Ovary (tissue), 9 donors: ENCODE results near the gene TMEM107. TPM values are rescaled to one million over a fixed set of nuclear protein-coding genes. Genes with fewer than 3 reads are reported as not detected.

ENCODE experiments used
- DNase-seq, 5 donors: peaks; one replicate each; pipeline ENCODE4 v3.0.0-alpha.2; 2019 to 2020
- H3K27ac ChIP-seq, 2 donors: fragments of 200-600 bp; one replicate each; pipeline versions ENCODE4 v1.5.1 to v1.8.0; 2019 to 2022
- H3K27me3 ChIP-seq: fragments of 200-600 bp; one replicate; pipeline ENCODE4 v1.8.0; 2022
- H3K36me3 ChIP-seq: fragments of 200-600 bp; sonication (generic); one replicate; pipeline ENCODE4 v1.5.1; 2019
- H3K4me1 ChIP-seq: one replicate; pipeline ENCODE4 v1.8.1; 2013; ENCODE audit warnings: mild to moderate bottlenecking, moderate library complexity; ENCODE audit not compliant: insufficient read depth
- H3K4me3 ChIP-seq: fragments of 200-600 bp; sonication (generic); one replicate; pipeline ENCODE4 v1.5.1; 2017
- H3K9me3 ChIP-seq, 2 donors: fragments of 200-600 bp in 1 of 2; sonication (generic) in 1 of 2; one replicate each; pipeline versions ENCODE4 v1.5.1 to v1.8.1; 2013 to 2019; ENCODE audit warnings: mild to moderate bottlenecking in 1 of 2, moderate library complexity in 1 of 2
- EP300 ChIP-seq: sonication (generic); formaldehyde crosslinking; IDR thresholded peaks from one replicate; pipeline ENCODE4 v1.6.1; 2017; ENCODE audit warnings: antibody characterized with exemption
- POLR2A ChIP-seq: fragments of 450-650 bp; IDR thresholded peaks from one replicate; pipeline ENCODE4 v1.6.1; 2017; ENCODE audit warnings: antibody characterized with exemption, mild to moderate bottlenecking, moderate library complexity
- WGBS, 3 donors: extraction: QIAGEN DNeasy Blood & Tissue Kit in 1 of 3; methylation state at CpG; one replicate each; pipeline versions ENCODE4 v1.1.5 to v1.1.7; 2013 to 2017; 5-methylcytosine and 5-hydroxymethylcytosine counted together
- intact Hi-C, 4 donors: fragments of 100-400 bp; cut with DNase I; formaldehyde crosslinking; loops; one replicate each; pipeline versions ENCODE4 v1.11.0 to v1.15.1; 2022 to 2023
- polyA plus RNA-seq, 2 donors: library from polyadenylated mRNA; stranded (reverse); fragments of 200-250 nt in 1 of 2; fragments of 350-450 nt in 1 of 2; fragmentation: Illumina TruSeq in 1 of 2; extraction: RNeasy Lipid Tissue Mini Kit (QIAGEN cat#74804) in 1 of 2; gene quantifications; one replicate each; pipeline ENCODE4 v1.2.3, GENCODE V29; 2013 to 2014
- total RNA-seq, 7 donors: library from RNA; depleted of rRNA in 2 of 7; stranded (reverse); fragments of >200 nt in 2 of 7; fragmentation: NEBNext Ultra II Directional in 3 of 7; extraction: Animal tissue kit (Norgen Biotek cat#: 25700) in 3 of 7; gene quantifications; one replicate each; pipeline versions ENCODE4 v1.1.0 to v1.2.4, GENCODE V29; 2016 to 2023
- TF ChIP-seq, protein P1 (sequence below), 3 donors: fragments of 450-650 bp in 2 of 3; fragments of 200-600 bp in 1 of 3; IDR thresholded peaks; one replicate each; pipeline versions ENCODE4 v1.5.1 to v1.8.0; 2016 to 2022; ENCODE audit warnings: antibody characterized with exemption in 3 of 3, mild to moderate bottlenecking in 1 of 3
- donor health status: DM: no; HTN: no; CAD: no; lungs with moderate emphysema.
- donor health status: DM: no; HTN: no; CAD: no.
- donor health status: Bipolar disorder and iron deficiency.
- donor health status: DM: yes; HTN: yes; CAD: no.
- donor health status: DM: no; HTN: no; CAD: no.
- donor health status: DM: yes; HTN: yes; CAD: no.

TMEM107 gene
- total and polyA plus RNA-seq, 9 donors: 7.5 to 57.6 (median 10.5) TPM

DNA sequence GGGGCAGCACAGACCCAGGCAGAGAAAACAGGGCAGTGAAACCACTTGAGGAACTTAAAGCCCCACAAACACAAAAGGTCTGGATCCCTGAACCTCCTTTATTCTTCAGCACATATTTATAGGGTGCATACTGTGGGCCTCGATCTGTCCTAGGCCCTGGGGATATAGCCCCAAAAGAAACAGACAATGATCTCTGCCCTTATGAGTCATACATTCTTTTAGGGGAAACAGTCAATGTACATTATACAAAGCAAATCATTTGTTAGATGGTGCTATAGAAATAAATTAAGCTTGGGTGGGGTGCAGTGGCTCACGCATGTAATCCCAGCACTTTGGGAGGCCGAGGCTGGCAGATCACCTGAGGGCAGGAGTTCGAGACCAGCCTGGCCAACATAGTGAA, 42.2 kb downstream of the TMEM107 start:
- no peak overlapping the region for H3K4me3 ChIP-seq
- H3K36me3 ChIP-seq: no peaks in the 10 kb centered on the region
- no peak overlapping the region for H3K27ac ChIP-seq
- DNase-seq: no peak
- intact Hi-C loops: no loop called here
- no peaks in the 10 kb centered on the region for H3K27me3 ChIP-seq
- TF ChIP-seq EP300 (no peak), POLR2A (no peak)
- TF ChIP-seq, protein P1, sequence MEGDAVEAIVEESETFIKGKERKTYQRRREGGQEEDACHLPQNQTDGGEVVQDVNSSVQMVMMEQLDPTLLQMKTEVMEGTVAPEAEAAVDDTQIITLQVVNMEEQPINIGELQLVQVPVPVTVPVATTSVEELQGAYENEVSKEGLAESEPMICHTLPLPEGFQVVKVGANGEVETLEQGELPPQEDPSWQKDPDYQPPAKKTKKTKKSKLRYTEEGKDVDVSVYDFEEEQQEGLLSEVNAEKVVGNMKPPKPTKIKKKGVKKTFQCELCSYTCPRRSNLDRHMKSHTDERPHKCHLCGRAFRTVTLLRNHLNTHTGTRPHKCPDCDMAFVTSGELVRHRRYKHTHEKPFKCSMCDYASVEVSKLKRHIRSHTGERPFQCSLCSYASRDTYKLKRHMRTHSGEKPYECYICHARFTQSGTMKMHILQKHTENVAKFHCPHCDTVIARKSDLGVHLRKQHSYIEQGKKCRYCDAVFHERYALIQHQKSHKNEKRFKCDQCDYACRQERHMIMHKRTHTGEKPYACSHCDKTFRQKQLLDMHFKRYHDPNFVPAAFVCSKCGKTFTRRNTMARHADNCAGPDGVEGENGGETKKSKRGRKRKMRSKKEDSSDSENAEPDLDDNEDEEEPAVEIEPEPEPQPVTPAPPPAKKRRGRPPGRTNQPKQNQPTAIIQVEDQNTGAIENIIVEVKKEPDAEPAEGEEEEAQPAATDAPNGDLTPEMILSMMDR (IDR thresholded peaks at IDR 0.05): no peak
- H3K9me3 ChIP-seq: no peaks in the 10 kb centered on the region
- H3K4me1 ChIP-seq: no peaks in the 10 kb centered on the region
- 82 to 88% (median 83%) methylated on average over 4 of the region's 4 CpGs for WGBS, 3 donors

DNA sequence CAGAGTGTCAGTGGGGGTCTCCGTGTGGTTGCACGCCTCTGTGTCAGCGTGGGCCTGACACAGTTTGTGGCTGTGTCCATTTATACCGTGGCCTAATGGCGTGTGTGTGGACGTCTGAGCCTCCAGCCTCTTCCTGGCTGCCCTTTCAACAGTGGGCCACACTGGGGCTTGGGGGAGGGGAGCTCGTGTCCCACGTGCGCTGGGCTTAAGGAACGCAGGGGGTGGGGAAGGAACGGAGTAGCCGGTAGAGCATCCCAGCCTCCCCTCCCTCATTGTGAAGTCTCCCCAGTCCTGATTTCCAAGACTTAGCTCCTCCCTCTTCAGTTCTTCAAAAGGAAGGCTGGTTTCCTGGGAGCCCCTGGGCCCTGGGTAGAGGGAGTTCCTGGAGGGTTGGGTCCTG, 42.8 kb downstream of the TMEM107 start:
- WGBS, 3 donors: 51 to 58% (median 55%) methylated on average over 12 of the region's 12 CpGs
- DNase-seq: peak in 1 of 5 donors; percentile 11

DNA sequence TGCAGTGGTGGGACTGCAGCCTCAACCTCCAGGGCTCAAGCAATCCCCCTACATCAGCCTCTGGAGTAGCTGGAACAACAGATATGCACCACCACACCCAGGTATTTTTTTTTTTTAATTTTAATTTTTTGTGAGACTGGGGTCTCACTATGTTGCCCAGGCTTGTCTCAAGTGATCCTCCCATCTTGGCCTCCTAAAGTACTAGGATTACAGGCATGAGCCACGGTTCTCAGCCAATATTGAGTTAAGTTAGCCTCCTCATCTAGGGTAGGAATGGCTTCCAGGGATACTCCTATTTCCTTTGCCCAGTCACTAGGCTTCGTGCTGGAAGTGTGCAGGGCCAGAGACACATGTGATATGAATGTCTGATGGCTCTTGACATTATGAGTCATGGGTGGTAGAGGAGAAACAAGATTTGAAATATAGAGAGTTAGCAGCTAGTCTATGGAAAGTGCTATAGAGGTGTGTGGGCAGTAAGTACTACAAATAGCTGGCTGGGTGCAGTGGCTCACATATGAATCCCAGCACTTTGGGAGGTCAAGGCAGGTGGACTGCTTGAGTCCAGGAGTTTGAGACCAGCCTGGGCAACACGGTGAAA, 44.2 kb downstream of the TMEM107 start:
- DNase-seq: no peak
- WGBS, 3 donors: 62 to 71% (median 63%) methylated on average over 3 of the region's 3 CpGs
- Histone ChIP-seq H3K9me3 (no peaks in the 10 kb centered on the region), H3K36me3 (no peaks in the 10 kb centered on the region), H3K27ac (no peak overlapping the region), H3K4me3 (no peak overlapping the region), H3K4me1 (no peaks in the 10 kb centered on the region), H3K27me3 (no peaks in the 10 kb centered on the region)
- intact Hi-C loops: no loop called here
- TF ChIP-seq, protein P1 (IDR thresholded peaks at IDR 0.05): no peak
- TF ChIP-seq POLR2A: no peak
- TF ChIP-seq EP300: no peak

More for the DNA sequence above, 42.8 kb downstream of the TMEM107 start:
- TF ChIP-seq EP300 (no peak), POLR2A (no peak)
- TF ChIP-seq, protein P1 (IDR thresholded peaks at IDR 0.05): no peak
- Histone ChIP-seq H3K27ac (no peak overlapping the region), H3K36me3 (no peaks in the 10 kb centered on the region), H3K4me1 (no peaks in the 10 kb centered on the region), H3K27me3 (no peaks in the 10 kb centered on the region), H3K9me3 (no peaks in the 10 kb centered on the region), H3K4me3 (no peak overlapping the region)
- intact Hi-C loops: no loop called here

DNA sequence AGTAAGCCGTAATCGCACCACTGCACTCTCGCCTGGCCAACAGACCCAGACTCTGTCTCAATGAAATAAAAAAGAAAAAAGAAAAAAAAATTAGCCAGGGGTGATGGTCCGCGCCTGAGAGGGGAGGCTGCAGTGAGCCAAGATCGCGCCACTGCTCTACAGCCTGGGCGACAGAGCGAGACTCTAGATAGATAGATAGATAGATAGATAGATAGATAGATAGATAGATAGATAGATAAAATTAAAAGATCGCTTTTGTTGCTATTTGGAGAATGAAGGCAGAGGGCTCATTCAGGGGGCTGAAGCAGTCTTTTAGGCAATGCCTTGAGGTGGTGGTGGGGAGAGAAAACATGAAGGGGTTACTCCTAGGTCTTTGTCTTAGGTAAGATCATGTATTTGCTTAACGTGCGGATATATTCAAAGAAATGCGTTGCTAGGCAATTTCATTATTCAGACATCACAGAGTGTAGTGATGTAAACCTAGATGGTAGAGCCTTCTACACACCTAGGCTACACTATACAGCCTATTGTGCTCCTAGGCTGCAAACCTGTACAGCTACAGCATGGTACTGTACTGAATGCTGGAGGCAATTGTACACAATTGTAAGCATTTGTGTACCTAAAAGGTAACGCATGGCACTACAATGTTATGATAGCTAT, 47.9 kb downstream of the TMEM107 start:
- Histone ChIP-seq H3K4me1 (peaks cover 10% of the 10 kb centered on the region), H3K27me3 (no peaks in the 10 kb centered on the region), H3K4me3 (no peak overlapping the region), H3K9me3 (no peaks in the 10 kb centered on the region), H3K27ac (no peak overlapping the region), H3K36me3 (no peaks in the 10 kb centered on the region)
- TF ChIP-seq, protein P1 (IDR thresholded peaks at IDR 0.05): no peak
- TF ChIP-seq EP300 (no peak), POLR2A (no peak)
- DNase-seq: no peak
- 68 to 83% (median 77%) methylated on average over 14 of the region's 14 CpGs for WGBS, 3 donors
- intact Hi-C loops: loop anchor here in 2 of 4 donors (2.0 to 10.0 kb wide), 2 partner anchors 13 to 97 kb away; no protein-coding TSS in a partner anchor
